ENCODE data around the gene PRKAG1.

PRKAG1 gene

GRCh38 chr12:49054096-49054495 lies 35.5 kb upstream of the PRKAG1 start:
- no peak overlapping the region for H3K4me3 ChIP-seq (ENCODE audit: low read length)
- TF ChIP-seq EZH2 (optimal IDR thresholded peaks at IDR 0.05; ENCODE audit: low read depth, low read length): no peak
- no peak for TF ChIP-seq EZH2phosphoT487 (IDR thresholded peaks at IDR 0.05; ENCODE audit: low read length)
- TF ChIP-seq CTCF (IDR thresholded peaks at IDR 0.05; ENCODE audit: low read length): no peak
- no peaks in the 10 kb centered on the region for H3K27me3 ChIP-seq (replicated peaks; ENCODE audit: insufficient read depth, low read length)
- no peaks in the 10 kb centered on the region for H3K9me3 ChIP-seq (replicated peaks; ENCODE audit: insufficient read depth, low read length)
- H3K9me2 ChIP-seq (replicated peaks; ENCODE audit: insufficient read depth, low read length): no peaks in the 10 kb centered on the region
- H3K4me2 ChIP-seq (ENCODE audit: low read depth, low read length): no peak overlapping the region
- no peak for DNase-seq
- peaks cover 24% of the 10 kb centered on the region for H3K4me1 ChIP-seq (ENCODE audit: low read length)
- H3K9ac ChIP-seq (ENCODE audit: low read length): no peak overlapping the region
- no peak overlapping the region for H3K27ac ChIP-seq (ENCODE audit: low read length)
- no peak overlapping the region for H2AFZ ChIP-seq (ENCODE audit: low read length)
- no peaks in the 10 kb centered on the region for H3F3A ChIP-seq (ENCODE audit: insufficient read depth, low read length)
- H4K20me1 ChIP-seq (ENCODE audit: insufficient read depth, low read length): peaks cover 23% of the 10 kb centered on the region
- H3K79me2 ChIP-seq (ENCODE audit: low read length): peaks cover 63% of the 10 kb centered on the region
- peaks cover 14% of the 10 kb centered on the region; the same call in 1 of the 2 replicates for H3K36me3 ChIP-seq (replicated peaks; ENCODE audit: insufficient read depth, low read length)

GRCh38 chr12:49052451-49053208 lies 34.1 kb upstream of the PRKAG1 start:
- Histone ChIP-seq H3K4me1 (ENCODE audit: low read length) (peaks cover 21% of the 10 kb centered on the region), H4K20me1 (ENCODE audit: insufficient read depth, low read length) (peaks cover 21% of the 10 kb centered on the region), H2AFZ (ENCODE audit: low read length) (no peak overlapping the region), H3K9me3 (replicated peaks; ENCODE audit: insufficient read depth, low read length) (no peaks in the 10 kb centered on the region), H3K4me3 (ENCODE audit: low read length) (no peak overlapping the region), H3K27ac (ENCODE audit: low read length) (no peak overlapping the region), H3F3A (ENCODE audit: insufficient read depth, low read length) (no peaks in the 10 kb centered on the region), H3K27me3 (replicated peaks; ENCODE audit: insufficient read depth, low read length) (no peaks in the 10 kb centered on the region), H3K36me3 (replicated peaks; ENCODE audit: insufficient read depth, low read length) (peaks cover 14% of the 10 kb centered on the region; the same call in 1 of the 2 replicates), H3K9ac (ENCODE audit: low read length) (no peak overlapping the region), H3K4me2 (ENCODE audit: low read depth, low read length) (no peak overlapping the region), H3K79me2 (ENCODE audit: low read length) (peaks cover 48% of the 10 kb centered on the region), H3K9me2 (replicated peaks; ENCODE audit: insufficient read depth, low read length) (no peaks in the 10 kb centered on the region)
- TF ChIP-seq EZH2 (optimal IDR thresholded peaks at IDR 0.05; ENCODE audit: low read depth, low read length) (no peak), EZH2phosphoT487 (IDR thresholded peaks at IDR 0.05; ENCODE audit: low read length) (no peak), CTCF (IDR thresholded peaks at IDR 0.05; ENCODE audit: low read length) (no peak)
- no peak for DNase-seq

- DNase-seq: no peak
- Histone ChIP-seq H3K79me2 (ENCODE audit: low read length) (peaks cover 41% of the 10 kb centered on the region), H3K36me3 (replicated peaks; ENCODE audit: insufficient read depth, low read length) (peaks cover 14% of the 10 kb centered on the region; the same call in 1 of the 2 replicates), H2AFZ (ENCODE audit: low read length) (no peak overlapping the region), H3K27ac (ENCODE audit: low read length) (no peak overlapping the region), H3K9me2 (replicated peaks; ENCODE audit: insufficient read depth, low read length) (no peaks in the 10 kb centered on the region), H3K4me2 (ENCODE audit: low read depth, low read length) (no peak overlapping the region), H3F3A (ENCODE audit: insufficient read depth, low read length) (no peaks in the 10 kb centered on the region), H3K9me3 (replicated peaks; ENCODE audit: insufficient read depth, low read length) (no peaks in the 10 kb centered on the region), H3K4me1 (ENCODE audit: low read length) (peaks cover 14% of the 10 kb centered on the region; the same call in 1 of the 2 replicates), H4K20me1 (ENCODE audit: insufficient read depth, low read length) (peaks cover 15% of the 10 kb centered on the region), H3K9ac (ENCODE audit: low read length) (no peak overlapping the region), H3K27me3 (replicated peaks; ENCODE audit: insufficient read depth, low read length) (no peaks in the 10 kb centered on the region), H3K4me3 (ENCODE audit: low read length) (no peak overlapping the region)
- TF ChIP-seq EZH2 (optimal IDR thresholded peaks at IDR 0.05; ENCODE audit: low read depth, low read length) (no peak), EZH2phosphoT487 (IDR thresholded peaks at IDR 0.05; ENCODE audit: low read length) (no peak), CTCF (IDR thresholded peaks at IDR 0.05; ENCODE audit: low read length) (no peak)
These were observed 33.3 kb upstream of the PRKAG1 start for GRCh38 chr12:49051777-49052438.
